Measurements from ENCODE around the gene NECTIN3. TPM values are rescaled to one million over a fixed set of nuclear protein-coding genes. Genes with fewer than 3 reads are reported as not detected.

NECTIN3 gene
- total and polyA plus RNA-seq, 7 donors = 2.1 to 7.0 (median 3.3) TPM

DNA sequence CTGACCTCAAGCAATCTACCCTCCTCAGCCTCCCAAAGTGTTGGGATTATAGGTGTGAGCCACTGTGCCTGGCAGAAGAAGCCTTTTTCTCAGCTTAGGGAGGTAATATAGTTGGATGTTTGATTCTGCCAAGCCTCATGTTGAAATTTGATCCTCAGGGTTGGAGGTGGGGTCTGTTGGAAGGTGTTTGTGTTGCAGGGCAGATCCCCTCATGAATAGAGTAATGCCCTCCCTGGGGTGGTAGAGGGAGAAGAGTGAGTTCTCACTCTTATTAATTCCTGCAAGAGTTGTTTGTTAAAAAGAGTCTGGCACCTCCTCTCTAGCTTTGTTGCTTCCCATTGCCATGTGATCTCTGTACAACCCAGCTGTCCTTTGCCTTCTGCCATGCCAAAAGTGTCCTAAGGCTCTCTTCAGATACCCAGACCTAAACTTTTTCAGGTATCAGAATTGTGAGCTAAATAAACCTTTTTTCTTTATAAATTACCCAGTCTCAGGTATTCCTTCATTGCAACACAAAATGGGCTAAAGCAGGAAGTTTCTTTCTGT lies 16.4 kb downstream of the NECTIN3 start:
- H3K27ac ChIP-seq = no peak overlapping the region
- ATAC-seq (no peak), DNase-seq (no peak)
- H3K36me3 ChIP-seq (ENCODE audit: insufficient read depth in 1 of 2, low read depth in 1 of 2) = no peaks in the 10 kb centered on the region
- H3K4me3 ChIP-seq = no peak overlapping the region
- intact Hi-C loops (cut with DNase I) = no loop called here
- peaks cover 8% of the 10 kb centered on the region for H3K4me1 ChIP-seq
- TF ChIP-seq, protein P1, sequence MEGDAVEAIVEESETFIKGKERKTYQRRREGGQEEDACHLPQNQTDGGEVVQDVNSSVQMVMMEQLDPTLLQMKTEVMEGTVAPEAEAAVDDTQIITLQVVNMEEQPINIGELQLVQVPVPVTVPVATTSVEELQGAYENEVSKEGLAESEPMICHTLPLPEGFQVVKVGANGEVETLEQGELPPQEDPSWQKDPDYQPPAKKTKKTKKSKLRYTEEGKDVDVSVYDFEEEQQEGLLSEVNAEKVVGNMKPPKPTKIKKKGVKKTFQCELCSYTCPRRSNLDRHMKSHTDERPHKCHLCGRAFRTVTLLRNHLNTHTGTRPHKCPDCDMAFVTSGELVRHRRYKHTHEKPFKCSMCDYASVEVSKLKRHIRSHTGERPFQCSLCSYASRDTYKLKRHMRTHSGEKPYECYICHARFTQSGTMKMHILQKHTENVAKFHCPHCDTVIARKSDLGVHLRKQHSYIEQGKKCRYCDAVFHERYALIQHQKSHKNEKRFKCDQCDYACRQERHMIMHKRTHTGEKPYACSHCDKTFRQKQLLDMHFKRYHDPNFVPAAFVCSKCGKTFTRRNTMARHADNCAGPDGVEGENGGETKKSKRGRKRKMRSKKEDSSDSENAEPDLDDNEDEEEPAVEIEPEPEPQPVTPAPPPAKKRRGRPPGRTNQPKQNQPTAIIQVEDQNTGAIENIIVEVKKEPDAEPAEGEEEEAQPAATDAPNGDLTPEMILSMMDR (IDR thresholded peaks at IDR 0.05) = no peak
- H3K9me3 ChIP-seq = no peaks in the 10 kb centered on the region
- no peaks in the 10 kb centered on the region for H3K27me3 ChIP-seq (ENCODE audit: insufficient read depth in 3 of 3, low read length in 2 of 3)

DNA sequence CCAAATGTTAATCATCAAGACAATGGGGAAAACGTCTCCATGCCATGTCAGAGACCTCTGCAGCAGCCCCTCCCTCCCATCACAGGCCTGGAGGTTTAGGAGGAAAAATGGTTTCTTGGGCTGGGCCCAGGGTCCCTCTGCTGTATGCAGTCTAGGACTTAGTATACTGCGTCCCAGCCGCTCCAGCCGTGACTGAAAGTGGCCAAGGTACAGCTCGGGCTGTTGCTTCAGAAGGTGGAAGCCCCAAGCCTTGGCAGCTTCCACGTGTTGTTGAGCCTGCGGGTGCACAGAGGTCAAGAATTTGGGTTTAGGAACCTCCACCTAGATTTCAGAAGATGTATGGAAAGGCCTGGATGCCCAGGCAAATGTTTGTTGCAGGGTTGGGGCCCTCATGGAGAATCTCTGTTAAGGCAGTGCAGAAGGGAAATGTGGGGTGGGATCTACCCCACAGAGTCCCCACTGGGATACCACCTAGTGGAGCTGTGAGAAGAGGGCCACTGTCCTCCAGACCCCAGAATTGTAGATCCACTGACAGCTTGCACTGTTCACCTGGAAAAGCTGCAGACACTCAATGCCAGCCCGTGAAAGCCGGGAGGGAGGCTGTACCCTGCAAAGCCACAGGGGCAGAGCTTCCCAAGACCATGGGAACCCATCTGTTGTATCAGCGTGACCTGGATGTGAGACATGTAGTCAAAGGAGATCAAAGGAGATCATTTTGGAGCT lies 25.0 kb downstream of the NECTIN3 start:
- no peaks in the 10 kb centered on the region for H3K27me3 ChIP-seq (ENCODE audit: insufficient read depth in 3 of 3, low read length in 2 of 3)
- 88% methylated on average over 10 of the region's 10 CpGs for WGBS, 3 donors
- ATAC-seq (no peak), DNase-seq (no peak)
- H3K36me3 ChIP-seq (ENCODE audit: insufficient read depth in 1 of 2, low read depth in 1 of 2) = no peaks in the 10 kb centered on the region
- H3K4me3 ChIP-seq = no peak overlapping the region
- H3K9me3 ChIP-seq = no peaks in the 10 kb centered on the region
- H3K27ac ChIP-seq = no peak overlapping the region
- no peaks in the 10 kb centered on the region for H3K4me1 ChIP-seq
- TF ChIP-seq, protein P1 (IDR thresholded peaks at IDR 0.05) = no peak
- intact Hi-C loops (cut with DNase I) = no loop called here

DNA sequence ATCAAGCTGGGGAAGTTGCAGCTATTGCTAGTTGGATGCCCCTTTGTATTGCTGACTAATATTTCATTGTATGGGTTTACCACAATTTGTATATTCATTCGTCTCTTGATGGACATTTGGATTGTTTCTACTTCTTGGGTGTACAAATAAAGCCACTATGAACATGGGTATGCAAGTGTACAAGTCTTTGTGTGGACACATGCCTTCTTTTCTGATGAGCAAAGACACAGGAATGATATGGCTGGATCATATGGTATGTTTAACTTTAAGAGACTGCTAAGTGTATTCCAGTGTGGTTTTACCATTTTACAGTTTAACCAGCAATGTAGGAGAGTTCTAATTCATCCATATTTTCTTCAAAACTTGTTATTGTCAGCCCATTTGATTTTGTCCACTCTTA lies 32.2 kb downstream of the NECTIN3 start:
- Histone ChIP-seq H3K27me3 (ENCODE audit: insufficient read depth in 3 of 3, low read length in 2 of 3) (no peaks in the 10 kb centered on the region), H3K27ac (no peak overlapping the region), H3K4me1 (no peaks in the 10 kb centered on the region), H3K4me3 (no peak overlapping the region), H3K36me3 (ENCODE audit: insufficient read depth in 1 of 2, low read depth in 1 of 2) (no peaks in the 10 kb centered on the region), H3K9me3 (peaks cover 3% of the 10 kb centered on the region)
- intact Hi-C loops (cut with DNase I) = no loop called here
- ATAC-seq (no peak), DNase-seq (no peak)
- TF ChIP-seq, protein P1 (IDR thresholded peaks at IDR 0.05) = no peak
- 92 to 100% (median 97%) methylated on average over 1 of the region's 1 CpG for WGBS, 3 donors

DNA sequence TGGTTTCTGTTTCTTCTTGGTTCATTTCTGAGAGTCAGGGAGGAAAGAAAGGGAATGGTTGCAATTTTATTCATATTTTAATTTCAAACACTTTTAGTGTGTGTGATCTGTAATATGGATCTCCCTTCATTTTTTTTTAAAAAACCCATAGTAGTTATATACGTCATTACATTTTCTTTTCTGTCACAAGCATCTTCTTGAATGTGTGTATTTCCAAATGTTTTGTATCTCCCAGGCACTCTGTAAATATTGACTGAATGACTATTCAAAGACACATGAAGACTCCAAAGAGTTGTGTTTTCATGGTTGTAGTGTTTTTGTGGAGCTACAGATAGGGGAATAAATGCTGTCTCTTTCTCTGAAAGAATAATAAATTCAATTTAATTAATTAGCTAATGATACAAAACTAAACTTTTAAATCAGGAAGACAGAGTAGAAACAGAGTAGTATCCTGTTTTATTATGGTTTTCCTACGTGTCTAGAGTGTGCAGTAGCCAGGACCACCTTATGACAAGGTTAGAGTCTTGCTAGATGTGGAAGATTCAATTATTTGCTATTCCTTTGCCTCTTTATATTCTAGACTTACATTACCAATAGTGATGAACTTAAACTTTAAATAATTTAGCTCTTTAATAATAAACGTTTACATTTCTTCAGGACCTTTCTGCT lies 35.5 kb downstream of the NECTIN3 start:
- intact Hi-C loops (cut with DNase I) = no loop called here
- WGBS, 3 donors = 74 to 79% (median 74%) methylated on average over 3 of the region's 3 CpGs
- Histone ChIP-seq H3K4me3 (no peak overlapping the region), H3K27me3 (ENCODE audit: insufficient read depth in 3 of 3, low read length in 2 of 3) (no peaks in the 10 kb centered on the region), H3K9me3 (peaks cover 3% of the 10 kb centered on the region), H3K27ac (no peak overlapping the region), H3K36me3 (ENCODE audit: insufficient read depth in 1 of 2, low read depth in 1 of 2) (no peaks in the 10 kb centered on the region), H3K4me1 (no peaks in the 10 kb centered on the region)
- ATAC-seq (no peak), DNase-seq (no peak)
- TF ChIP-seq, protein P1 (IDR thresholded peaks at IDR 0.05) = no peak

All from psoas muscle (tissue), 8 donors.